AG10803 (cell line): Measurements from ENCODE around the gene TFCP2.
A peak's percentile ranks its signal among the peaks of the same experiment; 100 is the strongest.

ENCODE experiments used
- DNase-seq: peaks from one replicate; pipeline ENCODE4 v3.0.0; 2010; ENCODE audit warnings: low read depth
- H3K4me3 ChIP-seq: 2 replicates; pipeline ENCODE4 v1.5.1; 2011; ENCODE audit warnings: mild to moderate bottlenecking, low read length, control low read depth
- TF ChIP-seq, protein P1 (sequence below): conservative IDR thresholded peaks from 2 replicates; pipeline ENCODE4 v1.5.1; 2011; ENCODE audit warnings: mild to moderate bottlenecking, low read length, control low read depth, inconsistent platforms

TFCP2 gene

DNA sequence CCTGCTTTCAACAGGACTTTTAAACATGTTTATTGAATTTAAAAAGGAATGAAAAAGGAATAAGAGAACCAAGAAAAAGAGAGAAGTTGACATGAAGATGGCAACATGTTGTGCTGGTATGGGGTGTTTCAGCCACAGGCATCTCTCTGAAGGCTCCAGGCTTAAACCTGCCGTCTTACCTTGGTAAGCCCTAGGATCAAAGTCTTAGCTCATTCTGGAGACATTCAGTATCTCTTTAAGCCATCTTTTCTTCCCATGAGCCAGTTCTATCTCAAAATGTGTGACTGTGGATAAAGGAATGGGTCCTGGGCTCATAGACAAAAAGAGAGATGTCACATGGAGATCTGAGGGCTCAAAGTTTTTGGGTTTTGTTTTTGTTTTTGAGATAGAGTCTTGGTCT lies 1.6 kb upstream of the TFCP2 start:
- H3K4me3 ChIP-seq = no peak overlapping the region
- no peak for DNase-seq
- TF ChIP-seq, protein P1, sequence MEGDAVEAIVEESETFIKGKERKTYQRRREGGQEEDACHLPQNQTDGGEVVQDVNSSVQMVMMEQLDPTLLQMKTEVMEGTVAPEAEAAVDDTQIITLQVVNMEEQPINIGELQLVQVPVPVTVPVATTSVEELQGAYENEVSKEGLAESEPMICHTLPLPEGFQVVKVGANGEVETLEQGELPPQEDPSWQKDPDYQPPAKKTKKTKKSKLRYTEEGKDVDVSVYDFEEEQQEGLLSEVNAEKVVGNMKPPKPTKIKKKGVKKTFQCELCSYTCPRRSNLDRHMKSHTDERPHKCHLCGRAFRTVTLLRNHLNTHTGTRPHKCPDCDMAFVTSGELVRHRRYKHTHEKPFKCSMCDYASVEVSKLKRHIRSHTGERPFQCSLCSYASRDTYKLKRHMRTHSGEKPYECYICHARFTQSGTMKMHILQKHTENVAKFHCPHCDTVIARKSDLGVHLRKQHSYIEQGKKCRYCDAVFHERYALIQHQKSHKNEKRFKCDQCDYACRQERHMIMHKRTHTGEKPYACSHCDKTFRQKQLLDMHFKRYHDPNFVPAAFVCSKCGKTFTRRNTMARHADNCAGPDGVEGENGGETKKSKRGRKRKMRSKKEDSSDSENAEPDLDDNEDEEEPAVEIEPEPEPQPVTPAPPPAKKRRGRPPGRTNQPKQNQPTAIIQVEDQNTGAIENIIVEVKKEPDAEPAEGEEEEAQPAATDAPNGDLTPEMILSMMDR = no peak

DNA sequence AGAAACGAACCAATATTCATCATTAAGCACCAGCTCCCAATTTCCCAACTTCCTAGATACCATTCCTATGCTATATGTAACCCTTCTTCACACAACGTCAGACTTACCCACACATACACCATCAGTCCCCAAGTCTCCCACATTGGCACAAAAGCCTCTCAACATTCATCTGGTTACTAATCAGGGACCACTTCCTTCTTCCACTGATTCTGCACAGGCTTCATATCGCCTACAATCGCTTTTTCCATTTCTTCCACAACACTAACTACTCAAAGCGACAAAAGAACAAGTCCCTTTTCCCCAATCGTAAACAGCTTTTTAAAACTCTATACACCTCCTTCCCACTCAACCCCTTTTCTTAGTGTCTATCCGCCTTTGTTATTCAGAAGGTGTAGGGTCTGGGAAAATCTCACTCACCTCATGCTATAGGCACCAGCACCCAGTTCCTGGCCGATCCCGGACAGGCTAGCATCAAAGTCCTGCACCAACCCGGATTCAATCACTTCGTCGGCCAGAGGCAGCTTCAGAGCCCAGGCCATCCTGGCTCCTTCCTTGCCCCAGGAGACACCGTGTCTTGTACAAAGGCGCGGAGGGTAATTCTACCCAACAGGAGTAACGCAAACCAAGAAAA lies 936 bp downstream of the TFCP2 start:
- TF ChIP-seq, protein P1 = no peak
- peak; percentile 26 for DNase-seq

DNA sequence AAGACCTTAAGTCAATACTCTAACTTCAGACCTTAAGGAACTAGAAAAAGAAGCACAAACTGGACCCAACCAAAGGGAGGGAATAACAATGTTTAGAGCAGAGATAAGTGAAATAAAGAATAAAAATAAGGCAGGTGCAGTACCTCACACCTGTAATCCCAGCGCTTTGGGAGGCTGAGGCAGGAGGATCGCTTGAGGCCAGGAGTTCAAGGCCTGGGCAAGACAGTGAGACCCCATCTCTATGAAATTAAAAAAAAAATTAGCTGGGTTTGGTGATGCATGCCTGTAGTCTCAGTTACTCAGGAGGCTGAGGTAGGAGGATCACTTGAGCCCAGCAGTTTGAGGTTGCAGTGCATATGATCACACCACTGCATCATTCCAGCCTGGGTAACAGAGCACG lies 9.1 kb downstream of the TFCP2 start:
- no peak for DNase-seq
- no peak overlapping the region for H3K4me3 ChIP-seq
- TF ChIP-seq, protein P1 = no peak

More for the DNA sequence above, 936 bp downstream of the TFCP2 start:
- H3K4me3 ChIP-seq = peak overlapping the region; percentile 91

DNA sequence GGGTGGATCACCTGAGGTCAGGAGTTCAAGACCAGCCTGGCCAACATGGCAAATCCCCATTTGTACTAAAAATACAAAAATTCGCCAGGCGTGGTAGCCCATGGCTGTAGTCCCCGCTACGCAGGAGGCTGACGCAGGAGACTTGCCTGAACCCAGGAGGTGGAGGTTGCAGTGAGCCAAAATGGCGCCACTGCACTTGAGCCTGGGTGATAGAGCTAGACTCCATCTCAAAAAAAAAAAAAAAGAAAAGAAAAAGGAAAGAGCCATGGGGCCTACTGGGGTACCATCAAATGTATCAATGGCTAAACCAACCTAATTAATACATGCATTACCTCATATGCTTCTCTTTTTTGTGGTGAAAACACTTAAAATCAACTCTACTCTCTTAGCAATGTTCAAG lies 10.7 kb downstream of the TFCP2 start:
- TF ChIP-seq, protein P1 = no peak
- no peak overlapping the region for H3K4me3 ChIP-seq
- DNase-seq = no peak

DNA sequence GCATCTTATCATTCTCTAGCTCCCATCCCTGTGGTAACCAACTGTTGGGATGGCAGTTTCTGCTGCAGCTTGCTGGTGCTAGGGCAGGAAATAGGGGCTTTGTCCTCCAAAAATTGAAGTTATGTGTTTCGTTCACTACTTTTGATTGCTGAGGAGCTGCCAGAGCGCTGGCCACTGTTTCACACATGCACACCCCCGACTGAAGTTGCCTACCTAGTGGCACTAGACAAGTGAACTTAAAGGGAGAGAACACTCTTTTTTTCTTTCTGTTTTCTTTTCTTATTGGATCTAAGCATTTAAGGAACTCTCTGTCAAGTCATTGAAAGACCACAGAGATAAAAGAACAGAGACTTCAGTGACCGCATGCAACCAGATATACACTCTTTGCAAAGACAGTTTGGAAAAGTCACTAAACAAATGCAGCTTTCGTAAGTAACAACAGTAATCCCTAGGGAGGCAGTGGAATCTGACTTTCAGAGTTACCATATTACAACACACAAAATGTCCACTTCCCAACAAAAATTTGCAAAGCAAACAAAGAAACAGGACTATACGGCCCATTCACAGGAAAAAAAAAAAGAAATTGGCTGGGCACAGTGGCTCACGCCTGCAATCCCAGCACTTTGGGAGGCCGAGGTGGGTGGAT lies 12.0 kb downstream of the TFCP2 start:
- peak; percentile 53 for DNase-seq
- TF ChIP-seq, protein P1 = no peak
- no peak overlapping the region for H3K4me3 ChIP-seq

DNA sequence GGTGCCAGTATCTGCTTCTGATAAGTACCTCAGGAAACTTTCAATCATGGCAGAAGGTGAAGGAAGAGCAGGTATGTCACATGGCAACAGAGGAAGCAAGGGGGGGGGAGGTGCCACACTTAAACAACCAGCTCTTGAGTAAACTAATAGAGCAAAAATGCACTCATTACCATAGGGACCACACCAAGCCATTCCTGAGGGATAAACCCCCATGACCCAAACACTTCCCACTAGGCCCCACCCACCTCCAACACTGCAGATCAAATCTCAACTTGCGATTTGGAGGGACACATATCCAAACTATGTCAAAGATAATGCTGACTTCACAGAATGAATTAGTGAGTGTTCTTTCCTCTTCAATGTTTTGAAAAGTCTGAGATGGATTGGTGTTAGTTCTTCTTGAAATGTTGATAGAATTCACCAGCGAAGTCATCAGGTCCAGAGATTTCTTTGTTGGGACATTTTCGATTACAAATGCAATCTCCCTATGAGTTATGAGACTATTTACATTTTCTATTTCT lies 16.6 kb downstream of the TFCP2 start:
- no peak for DNase-seq
- TF ChIP-seq, protein P1 = no peak
- no peak overlapping the region for H3K4me3 ChIP-seq

DNA sequence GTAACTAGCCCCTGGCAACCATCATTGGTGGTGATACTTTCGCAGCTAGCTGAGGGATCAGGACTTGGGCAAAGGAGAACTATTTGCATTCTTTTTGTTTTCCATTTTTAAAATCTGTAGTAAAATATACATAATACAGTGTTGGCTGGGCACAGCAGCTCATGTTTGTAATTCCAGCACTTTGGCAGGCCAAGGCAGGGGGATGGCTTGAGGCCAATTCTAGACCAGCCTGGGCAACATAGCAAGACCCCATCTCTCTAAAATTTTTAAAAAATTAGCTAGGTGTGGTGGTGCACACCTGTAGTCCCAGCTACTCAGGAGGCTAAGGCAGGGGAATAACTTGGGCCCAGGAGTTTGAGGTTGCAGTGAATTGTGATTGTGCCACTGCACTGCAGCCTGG lies 20.0 kb downstream of the TFCP2 start:
- TF ChIP-seq, protein P1 = no peak
- no peak overlapping the region for H3K4me3 ChIP-seq
- DNase-seq = no peak
